Peyer's patch (tissue), 4 donors: ENCODE results near the gene ACTL6B.

Experiments
- POLR2A ChIP-seq, 2 donors: fragments of 450-650 bp; IDR thresholded peaks; one replicate each; pipeline ENCODE4 v1.5.1; 2017; ENCODE audit warnings: antibody characterized with exemption in 2 of 2, mild to moderate bottlenecking in 2 of 2, moderate library complexity in 2 of 2
- TF ChIP-seq, protein P1 (sequence below), 6 experiments: fragments of 450-650 bp in 4 of 6; fragments of 200-600 bp in 2 of 6; sonication (generic) in 1 of 6; IDR thresholded peaks; one replicate each; pipeline ENCODE4 v1.5.1; 2017 to 2019; ENCODE audit warnings: antibody characterized with exemption in 6 of 6, mild to moderate bottlenecking in 3 of 6, moderate library complexity in 1 of 6

DNA sequence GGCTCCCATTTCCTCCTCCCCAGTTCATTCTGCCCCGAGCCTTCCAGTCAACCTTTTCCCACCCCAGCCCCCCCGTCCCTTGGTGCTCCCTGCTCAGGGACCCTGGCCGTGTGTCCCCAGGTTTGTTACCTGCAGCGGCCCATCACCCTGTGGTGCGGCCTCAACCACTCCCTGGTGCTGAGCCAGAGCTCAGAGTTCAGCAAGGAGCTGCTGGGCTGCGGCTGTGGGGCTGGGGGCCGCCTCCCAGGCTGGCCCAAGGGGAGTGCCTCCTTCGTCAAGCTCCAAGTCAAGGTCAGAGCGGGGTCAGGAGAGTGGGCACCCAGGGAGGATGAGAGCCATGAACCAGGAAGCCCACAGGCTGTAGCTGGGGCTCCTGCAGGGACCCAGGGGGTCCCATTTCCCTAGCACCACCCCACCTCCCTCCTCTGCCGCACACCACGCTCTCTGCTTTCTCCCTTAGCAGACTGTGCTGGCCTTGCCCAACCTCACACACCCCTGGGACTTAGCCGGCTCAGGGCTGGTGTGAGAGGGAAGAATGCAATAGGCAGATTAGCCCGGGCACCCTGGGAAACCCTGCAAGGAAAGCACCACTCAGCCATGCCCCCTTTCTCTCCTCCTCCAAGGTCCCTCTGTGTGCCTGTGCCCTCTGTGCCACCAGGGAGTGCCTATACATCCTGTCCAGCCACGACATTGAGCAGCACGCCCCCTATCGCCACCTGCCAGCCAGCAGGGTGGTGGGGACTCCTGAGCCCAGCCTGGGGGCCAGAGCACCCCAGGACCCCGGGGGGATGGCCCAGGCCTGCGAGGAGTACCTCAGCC lies 56.1 kb downstream of the ACTL6B start:
- TF ChIP-seq, protein P1, sequence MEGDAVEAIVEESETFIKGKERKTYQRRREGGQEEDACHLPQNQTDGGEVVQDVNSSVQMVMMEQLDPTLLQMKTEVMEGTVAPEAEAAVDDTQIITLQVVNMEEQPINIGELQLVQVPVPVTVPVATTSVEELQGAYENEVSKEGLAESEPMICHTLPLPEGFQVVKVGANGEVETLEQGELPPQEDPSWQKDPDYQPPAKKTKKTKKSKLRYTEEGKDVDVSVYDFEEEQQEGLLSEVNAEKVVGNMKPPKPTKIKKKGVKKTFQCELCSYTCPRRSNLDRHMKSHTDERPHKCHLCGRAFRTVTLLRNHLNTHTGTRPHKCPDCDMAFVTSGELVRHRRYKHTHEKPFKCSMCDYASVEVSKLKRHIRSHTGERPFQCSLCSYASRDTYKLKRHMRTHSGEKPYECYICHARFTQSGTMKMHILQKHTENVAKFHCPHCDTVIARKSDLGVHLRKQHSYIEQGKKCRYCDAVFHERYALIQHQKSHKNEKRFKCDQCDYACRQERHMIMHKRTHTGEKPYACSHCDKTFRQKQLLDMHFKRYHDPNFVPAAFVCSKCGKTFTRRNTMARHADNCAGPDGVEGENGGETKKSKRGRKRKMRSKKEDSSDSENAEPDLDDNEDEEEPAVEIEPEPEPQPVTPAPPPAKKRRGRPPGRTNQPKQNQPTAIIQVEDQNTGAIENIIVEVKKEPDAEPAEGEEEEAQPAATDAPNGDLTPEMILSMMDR (IDR thresholded peaks at IDR 0.05) = no peak
- no peak for TF ChIP-seq POLR2A (IDR thresholded peaks at IDR 0.05)
